Astrocyte (in vitro differentiated cells and primary cell): ENCODE measurements around the gene PTCD3.

ENCODE experiments used
- EZH2 ChIP-seq: IDR thresholded peaks from 2 replicates; pipeline ENCODE4 v1.6.1; 2012; ENCODE audit warnings: mild to moderate bottlenecking, low read length, inconsistent platforms; ENCODE audit not compliant: insufficient read depth
- TF ChIP-seq, protein P1 (sequence below): IDR thresholded peaks from 2 replicates; pipeline ENCODE4 v1.5.1; 2011; ENCODE audit warnings: low read depth, mild to moderate bottlenecking, inconsistent platforms, low read length, moderate library complexity; ENCODE audit not compliant: insufficient read depth

DNA sequence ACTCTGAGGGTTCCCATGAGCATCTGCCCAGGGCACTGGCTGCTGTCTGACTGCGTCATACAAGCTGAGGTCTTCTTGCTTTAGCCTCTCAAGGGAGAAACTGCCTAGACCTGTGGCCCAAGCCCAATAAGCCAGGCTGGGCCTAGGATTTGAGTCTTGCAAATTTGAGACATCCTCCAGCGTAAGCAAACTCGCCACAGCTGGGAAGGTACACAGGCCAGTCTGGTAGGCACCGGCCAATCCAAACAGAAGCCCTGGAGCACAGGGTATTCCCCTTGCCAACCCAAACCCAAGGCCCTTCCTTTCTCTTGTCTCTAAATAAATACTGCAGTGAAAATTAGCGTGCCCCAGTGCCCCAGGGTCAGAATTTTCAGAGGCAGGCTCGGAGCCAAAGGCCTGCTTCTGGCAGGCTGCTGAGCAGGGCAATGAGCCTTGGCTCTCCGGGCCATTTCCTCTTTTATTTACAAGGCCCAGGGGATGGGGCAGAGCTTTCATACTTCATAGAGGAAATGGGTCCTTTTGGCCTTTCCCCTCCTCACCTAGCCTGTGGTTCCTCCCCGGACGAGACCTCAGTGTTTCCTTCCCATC, 33.7 kb upstream of the PTCD3 start:
- TF ChIP-seq, protein P1, sequence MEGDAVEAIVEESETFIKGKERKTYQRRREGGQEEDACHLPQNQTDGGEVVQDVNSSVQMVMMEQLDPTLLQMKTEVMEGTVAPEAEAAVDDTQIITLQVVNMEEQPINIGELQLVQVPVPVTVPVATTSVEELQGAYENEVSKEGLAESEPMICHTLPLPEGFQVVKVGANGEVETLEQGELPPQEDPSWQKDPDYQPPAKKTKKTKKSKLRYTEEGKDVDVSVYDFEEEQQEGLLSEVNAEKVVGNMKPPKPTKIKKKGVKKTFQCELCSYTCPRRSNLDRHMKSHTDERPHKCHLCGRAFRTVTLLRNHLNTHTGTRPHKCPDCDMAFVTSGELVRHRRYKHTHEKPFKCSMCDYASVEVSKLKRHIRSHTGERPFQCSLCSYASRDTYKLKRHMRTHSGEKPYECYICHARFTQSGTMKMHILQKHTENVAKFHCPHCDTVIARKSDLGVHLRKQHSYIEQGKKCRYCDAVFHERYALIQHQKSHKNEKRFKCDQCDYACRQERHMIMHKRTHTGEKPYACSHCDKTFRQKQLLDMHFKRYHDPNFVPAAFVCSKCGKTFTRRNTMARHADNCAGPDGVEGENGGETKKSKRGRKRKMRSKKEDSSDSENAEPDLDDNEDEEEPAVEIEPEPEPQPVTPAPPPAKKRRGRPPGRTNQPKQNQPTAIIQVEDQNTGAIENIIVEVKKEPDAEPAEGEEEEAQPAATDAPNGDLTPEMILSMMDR = no peak
- no peak for TF ChIP-seq EZH2
